ENCODE data around the gene MBTD1.
A peak's percentile ranks its signal among the peaks of the same experiment; 100 is the strongest.

Gene MBTD1

DNA sequence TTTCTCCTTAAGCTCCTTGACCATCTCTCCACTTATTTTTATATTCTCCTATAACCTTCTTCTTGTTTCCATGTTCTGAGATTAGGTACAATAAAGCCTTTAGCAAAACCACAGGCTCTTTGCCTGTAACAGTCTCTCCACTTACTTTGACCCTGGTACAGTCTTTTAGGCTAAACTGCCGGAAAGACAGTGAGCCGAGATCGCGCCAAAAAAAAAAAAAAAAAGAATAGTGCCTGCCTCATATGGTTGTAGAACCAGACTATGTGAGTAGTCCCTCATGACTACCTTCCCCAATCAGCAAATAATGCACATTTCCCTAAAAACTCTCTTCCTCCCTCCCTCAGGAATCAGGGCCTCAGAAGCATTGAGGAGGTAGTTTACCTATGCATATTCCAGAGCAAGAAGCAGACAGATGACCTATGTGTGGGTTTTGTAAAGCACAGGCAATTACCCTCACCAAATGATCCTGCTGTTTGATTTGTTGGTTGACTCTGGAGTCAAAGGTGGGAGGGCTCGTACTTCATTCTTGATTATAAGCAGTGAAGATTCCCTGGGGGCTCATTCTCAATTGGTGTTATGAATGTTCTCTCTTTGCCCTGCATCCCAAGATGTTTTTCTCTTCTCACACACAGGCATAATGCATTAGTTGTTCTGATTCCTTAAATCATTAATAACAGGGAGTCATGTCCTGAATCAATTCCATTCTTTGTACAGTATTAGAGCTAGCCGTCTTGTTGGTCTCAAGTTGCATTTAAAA lies 115.4 kb downstream of the MBTD1 start:
- no peak for DNase-seq

DNA sequence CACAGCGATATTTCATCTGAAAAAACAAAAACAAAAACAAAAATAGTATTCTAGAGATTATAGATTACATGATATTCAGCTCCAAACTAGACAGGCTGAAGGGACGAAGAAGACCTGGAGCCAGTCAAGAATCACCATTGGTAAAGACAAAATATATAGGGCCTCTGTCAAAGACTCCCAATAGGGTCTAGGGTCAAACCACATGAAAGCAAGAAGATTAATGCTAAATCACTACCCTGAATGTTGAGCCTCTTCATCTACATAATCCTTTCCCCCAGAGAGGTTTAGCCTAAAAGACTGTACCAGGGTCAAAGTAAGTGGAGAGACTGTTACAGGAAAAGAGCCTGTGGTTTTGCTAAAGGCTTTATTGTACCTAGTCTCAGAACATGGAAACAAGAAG lies 117.3 kb downstream of the MBTD1 start:
- DNase-seq: no peak

DNA sequence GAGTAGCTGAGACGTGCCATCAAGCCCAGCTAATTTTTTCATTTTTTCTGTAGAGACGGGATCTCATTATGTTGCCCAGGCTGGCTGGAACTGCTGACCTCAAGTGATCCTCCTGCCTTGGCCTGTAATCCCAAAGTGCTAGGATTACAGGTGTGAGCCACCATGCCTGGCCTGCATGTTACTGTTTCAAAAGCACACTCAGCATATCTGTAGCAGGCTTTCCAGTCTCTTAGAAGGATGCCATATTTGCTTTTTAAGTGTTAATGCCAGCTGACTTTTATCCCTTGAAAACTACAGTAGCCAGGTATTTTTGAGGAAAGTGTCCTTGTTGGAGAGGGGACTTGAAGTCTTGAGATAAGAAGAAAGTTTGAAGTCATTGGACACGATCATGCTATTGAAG lies 123.9 kb downstream of the MBTD1 start:
- no peak for DNase-seq

DNA sequence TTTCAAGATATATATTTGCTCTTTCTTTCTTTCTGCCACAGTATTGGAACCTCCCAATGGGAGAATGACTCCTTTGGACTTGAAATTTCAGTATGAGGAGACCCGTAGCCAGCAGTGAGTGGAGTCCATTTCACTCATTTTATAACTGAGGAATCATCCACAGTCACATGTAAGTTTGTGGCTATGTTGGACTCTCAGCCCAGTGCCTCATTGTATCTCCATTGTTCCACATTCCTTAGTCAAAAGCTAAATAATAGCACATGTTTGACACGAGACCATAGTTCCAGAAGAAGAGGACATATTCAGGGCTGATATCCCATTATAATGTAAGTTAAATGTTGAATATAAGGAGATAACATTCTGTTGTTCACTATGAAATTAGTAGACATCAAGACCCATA lies 126.5 kb downstream of the MBTD1 start:
- peak; percentile 25 for DNase-seq

DNA sequence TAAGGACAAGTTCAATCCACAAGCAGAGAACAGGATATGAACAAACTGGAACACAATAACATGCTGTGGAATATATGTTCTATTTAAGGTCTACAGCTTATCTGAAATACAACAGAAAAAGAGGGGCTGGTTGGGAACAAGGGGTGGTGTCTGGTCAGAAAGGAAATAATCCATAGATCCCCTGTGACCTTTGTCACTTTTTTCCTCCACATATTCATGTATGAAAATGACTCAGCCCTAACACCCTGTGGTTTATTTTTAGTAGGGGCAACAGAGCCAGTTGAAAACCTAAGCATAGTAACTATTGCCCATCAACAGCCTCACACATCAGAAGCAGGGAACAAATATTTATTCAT lies 126.9 kb downstream of the MBTD1 start:
- peak; percentile 18 for DNase-seq

DNA sequence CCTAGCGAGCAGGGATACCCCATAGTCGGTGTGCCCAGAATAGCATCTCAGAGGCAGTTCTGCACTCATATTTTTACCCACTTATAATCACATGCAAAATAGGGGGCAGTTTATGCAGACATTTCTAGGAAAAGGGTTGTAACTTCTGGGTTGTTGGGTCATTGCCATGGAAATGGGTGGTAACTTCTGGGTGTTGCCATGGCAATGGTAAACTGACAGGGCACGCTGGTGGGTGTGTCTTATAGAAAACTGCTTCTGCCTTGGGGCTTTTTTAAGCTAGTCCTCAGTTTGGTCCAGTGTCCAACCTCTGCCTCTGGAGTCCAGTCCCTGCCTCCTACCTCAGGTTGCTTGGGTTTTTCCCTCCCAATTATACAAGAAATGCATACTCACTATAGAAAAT lies 131.8 kb downstream of the MBTD1 start:
- peak; percentile 10 for DNase-seq

Measured in fibroblast of skin of scalp (primary cell).